Keratinocyte (primary cell): ENCODE results near the gene BOLA1.

Source experiments
- CTCF ChIP-seq, 3 experiments: IDR thresholded peaks in 1 of 3; conservative IDR thresholded peaks in 1 of 3; optimal IDR thresholded peaks in 1 of 3; 2 replicates in 2 of 3; 3 replicates in 1 of 3; pipeline versions ENCODE3 to v1.5.1; 2011; ENCODE audit warnings: low read length in 3 of 3, mild to moderate bottlenecking in 3 of 3, moderate library complexity in 2 of 3, control low read depth in 1 of 3, inconsistent platforms in 1 of 3; ENCODE audit not compliant: insufficient read depth in 2 of 3; ENCODE audit errors: extremely low read depth in 1 of 3
- EZH2 ChIP-seq: IDR thresholded peaks from one replicate; pipeline ENCODE4 v1.6.1; 2012; ENCODE audit warnings: inconsistent platforms, mild to moderate bottlenecking, low read length, moderate library complexity

- TF ChIP-seq CTCF (optimal IDR thresholded peaks at IDR 0.05 in 1 of 3, IDR thresholded peaks at IDR 0.05 in 1 of 3, conservative IDR thresholded peaks at IDR 0.05 in 1 of 3; ENCODE audit: extremely low read depth in 1 of 3, insufficient read depth in 2 of 3, low read length in 3 of 3) (no peak), EZH2 (no peak)
These were observed 17.0 kb downstream of the BOLA1 start for GRCh38 chr1:149916193-149916897.
